ENCODE data around the gene CEACAM5.

GRCh38 chr19:41746593-41747227 is 38.3 kb downstream of the CEACAM5 start:
- TF ChIP-seq TCF7 (CRISPR knock-in tag; IDR thresholded peaks at IDR 0.05; ENCODE audit: low read depth) (no peak), PREB (CRISPR knock-in tag; IDR thresholded peaks at IDR 0.05; ENCODE audit: borderline replicate concordance) (no peak), ZNF138 (CRISPR knock-in tag; conservative IDR thresholded peaks at IDR 0.05) (no peak), GABPB1 (CRISPR knock-in tag; IDR thresholded peaks at IDR 0.05) (no peak), CREM (CRISPR knock-in tag; IDR thresholded peaks at IDR 0.05) (no peak)

All from WTC11 (cell line).